Measurements from ENCODE around the gene MARCHF3. TPM values are rescaled to one million over a fixed set of nuclear protein-coding genes. Genes with fewer than 3 reads are reported as not detected.

Gene MARCHF3
- total and polyA plus RNA-seq, 10 of the 15 experiments (the other 5 are each of a cell fraction or from before 2014, with no cell fraction given) = 3.6 to 24.1 (median 11.3) TPM

- SMC1A ChIA-PET (ENCODE audit: uncharacterized antibody, unreplicated experiment) = interaction anchor here (0.7 to 2.3 kb wide), 6 partner anchors 9 to 188 kb away, joined by 3 to 9 read pairs (median 4); no protein-coding TSS in a partner anchor
- in situ Hi-C loops (cut with MboI) = no loop called here
- FAIRE-seq = no peak
- CTCF ChIA-PET = interaction anchor here (0.7 to 1.5 kb wide), 6 partner anchors 9 to 563 kb away, joined by 3 to 6 read pairs (median 3); no protein-coding TSS in a partner anchor
- POLR2A ChIA-PET = interaction anchor here (1.0 kb wide), 1 partner anchor 11 kb away, joined by 3 read pairs; no protein-coding TSS in a partner anchor
- Histone ChIP-seq H3K4me3 (no peak overlapping the region), H3K4me2 (ENCODE audit: control insufficient read depth, insufficient read depth) (no peak overlapping the region), H3K4me1 (ENCODE audit: control insufficient read depth, insufficient read depth, low read length) (no peaks in the 10 kb centered on the region), H3K9me3 (replicated peaks; ENCODE audit: control insufficient read depth, insufficient read depth, low read length) (no peaks in the 10 kb centered on the region), H3K27ac (ENCODE audit: control insufficient read depth, insufficient read depth) (no peak overlapping the region), H3K36me3 (ENCODE audit: control insufficient read depth in 2 of 2, insufficient read depth in 2 of 2, low read length in 1 of 2) (peaks cover 20 to 32% of the 10 kb centered on the region in 2 experiments; a peak in 3 of 4 replicates), H4K20me1 (ENCODE audit: control insufficient read depth, insufficient read depth) (no peaks in the 10 kb centered on the region), H3K27me3 (replicated peaks in 1 of 2; ENCODE audit: control insufficient read depth in 2 of 2, insufficient read depth in 2 of 2, low read length in 1 of 2) (no peaks in the 10 kb centered on the region), H2AFZ (ENCODE audit: control insufficient read depth, low read depth, low read length) (no peak overlapping the region), H3K79me2 (ENCODE audit: control insufficient read depth, insufficient read depth, low read length) (no peaks in the 10 kb centered on the region; the same call in none of the 2 replicates), H3K9ac (ENCODE audit: control insufficient read depth, insufficient read depth, low read length) (no peak overlapping the region)
- no peak for DNase-seq (ENCODE audit: low read depth, low spot score)
- ATAC-seq = no peak
- BruUV-seq (replicated peaks) = no TSS peak
- no peak for TF ChIP-seq IKZF1 (conservative IDR thresholded peaks at IDR 0.05)
- no peak for TF ChIP-seq ZNF207 (IDR thresholded peaks at IDR 0.05; ENCODE audit: borderline replicate concordance)
- TF ChIP-seq DPF2 (IDR thresholded peaks at IDR 0.05) = no peak
- no peak for TF ChIP-seq BCL11A (IDR thresholded peaks at IDR 0.05; ENCODE audit: low read depth, low read length)
- TF ChIP-seq MYC (IDR thresholded peaks at IDR 0.05; ENCODE audit: insufficient read depth, insufficient read length, insufficient replicate concordance, low read length, severe bottlenecking) = no peak
- no peak for TF ChIP-seq ZNF217 (IDR thresholded peaks at IDR 0.05)
- no peak for TF ChIP-seq CREB1 (IDR thresholded peaks at IDR 0.05; ENCODE audit: low read depth)
- no peak for TF ChIP-seq RB1 (IDR thresholded peaks at IDR 0.05; ENCODE audit: borderline replicate concordance)
- TF ChIP-seq NR2C1 (IDR thresholded peaks at IDR 0.05) = no peak
- TF ChIP-seq REST (IDR thresholded peaks at IDR 0.05; ENCODE audit: low read depth, low read length) = no peak
- TF ChIP-seq ETV6 (conservative IDR thresholded peaks at IDR 0.05 in 1 of 2, IDR thresholded peaks at IDR 0.05 in 1 of 2; ENCODE audit: borderline replicate concordance in 1 of 2, low read depth in 1 of 2) = no peak
- no peak for TF ChIP-seq SRF (IDR thresholded peaks at IDR 0.05; ENCODE audit: low read depth in 2 of 2, low read length in 2 of 2)
- intact Hi-C loops (cut with micrococcal nuclease; ENCODE audit: unreplicated experiment) = no loop called here
- 62% methylated on average over 3 of the region's 3 CpGs for WGBS (ENCODE audit: insufficient coverage, insufficient replicate concordance, low lambda C conversion rate, missing lambda C conversion rate)
- RAD21 ChIA-PET (ENCODE audit: unreplicated experiment) = interaction anchor here (0.6 kb wide), 1 partner anchor 34 kb away, joined by 3 read pairs; no protein-coding TSS in a partner anchor
Measured at GRCh38 chr5:126826619-126827215, 203.6 kb downstream of the MARCHF3 start.

Measured in GM12878 (cell line).